IMR-90 (cell line): ENCODE measurements around the gene IGIP. TPM values are rescaled to one million over a fixed set of nuclear protein-coding genes. Genes with fewer than 3 reads are reported as not detected.

Experiments used
- ATAC-seq: fragments of 200-7000 bp; cut with Tn5 transposase; 2 replicates; pipeline ENCODE4 v1.9.1; 2020; ENCODE audit warnings: low read depth, mild to moderate bottlenecking, moderate library complexity
- BruUV-seq: library from RNA; stranded (reverse); fragments of 400-500 nt; replicated peaks from 2 replicates; lab custom pipeline; 2021; lab: Mats Ljungman, UMichigan
- CTCF ChIA-PET: fragments of 300-600 bp; formaldehyde crosslinking; extraction: SDS; loops from one replicate; lab custom pipeline; 2021; ENCODE audit warnings: antibody characterized with exemption; lab: Yijun Ruan, JAX
- POLR2A ChIA-PET: fragments of 300-600 bp; sonication (Branson Sonifier 250); formaldehyde crosslinking; loops from one replicate; lab custom pipeline; 2022; ENCODE audit warnings: antibody characterized with exemption; ENCODE audit not compliant: unreplicated experiment; lab: Charles Lee
- DNase-seq: peaks from one replicate; pipeline ENCODE4 v3.0.0; 2013
- H2AFZ ChIP-seq: replicated peaks from 2 replicates; pipeline ENCODE3; 2013; ENCODE audit warnings: low read length, mild to moderate bottlenecking; ENCODE audit not compliant: poor library complexity
- H2AK5ac ChIP-seq: 2 replicates; pipeline ENCODE4 v1.6.1; 2013; ENCODE audit warnings: low read depth, low read length, inconsistent platforms
- H2AK9ac ChIP-seq: replicated peaks from 2 replicates; pipeline ENCODE3; 2013; ENCODE audit warnings: mild to moderate bottlenecking, low read depth, low read length, moderate library complexity; ENCODE audit not compliant: poor library complexity
- H2BK120ac ChIP-seq: 2 replicates; pipeline ENCODE4 v1.6.1; 2013; ENCODE audit warnings: low read depth, low read length, inconsistent platforms
- H2BK15ac ChIP-seq: 3 replicates; pipeline ENCODE4 v1.6.1; 2013; ENCODE audit warnings: low read depth, low read length, inconsistent platforms
- H2BK20ac ChIP-seq: 2 replicates; pipeline ENCODE4 v1.6.1; 2013; ENCODE audit warnings: low read depth, mild to moderate bottlenecking, inconsistent platforms, low read length, moderate library complexity
- H2BK5ac ChIP-seq: 2 replicates; pipeline ENCODE4 v1.6.1; 2013; ENCODE audit warnings: mild to moderate bottlenecking, low read depth, low read length, inconsistent platforms; ENCODE audit not compliant: poor library complexity, severe bottlenecking
- H3K14ac ChIP-seq: replicated peaks from 2 replicates; pipeline ENCODE4 v1.6.1; 2013; ENCODE audit warnings: low read depth, low read length, inconsistent platforms
- H3K18ac ChIP-seq: 2 replicates; pipeline ENCODE4 v1.6.1; 2013; ENCODE audit warnings: low read depth, low read length, control low read depth
- H3K23ac ChIP-seq: 2 replicates; pipeline ENCODE4 v1.6.1; 2013; ENCODE audit warnings: low read depth, low read length, inconsistent platforms
- H3K27ac ChIP-seq: 2 replicates; pipeline ENCODE4 v1.5.1; 2013; ENCODE audit warnings: mild to moderate bottlenecking, control low read depth, low read length; ENCODE audit not compliant: insufficient read depth
- H3K27me3 ChIP-seq: 2 replicates; pipeline ENCODE4 v1.6.1; 2013; ENCODE audit warnings: low read length; ENCODE audit not compliant: control insufficient read depth, insufficient read depth
- H3K36me3 ChIP-seq: 2 replicates; pipeline ENCODE4 v1.6.1; 2013; ENCODE audit warnings: low read length, mixed read lengths; ENCODE audit not compliant: control insufficient read depth, insufficient read depth
- H3K4ac ChIP-seq: 2 replicates; pipeline ENCODE4 v1.6.1; 2013; ENCODE audit warnings: low read depth, low read length, inconsistent platforms
- H3K4me1 ChIP-seq: 2 replicates; pipeline ENCODE4 v1.6.1; 2013; ENCODE audit warnings: low read length, mixed read lengths; ENCODE audit not compliant: control insufficient read depth, insufficient read depth
- H3K4me2 ChIP-seq: 2 replicates; pipeline ENCODE4 v1.6.1; 2013; ENCODE audit warnings: low read depth, mild to moderate bottlenecking, control low read depth, low read length, moderate library complexity
- H3K4me3 ChIP-seq: 2 replicates; pipeline ENCODE4 v1.5.1; 2013; ENCODE audit warnings: low read depth, mild to moderate bottlenecking, control low read depth, low read length, moderate library complexity; ENCODE audit not compliant: insufficient read depth
- H3K56ac ChIP-seq: 2 replicates; pipeline ENCODE4 v1.6.1; 2013; ENCODE audit warnings: low read length, inconsistent platforms; ENCODE audit not compliant: insufficient read depth; ENCODE audit errors: extremely low read depth
- H3K79me1 ChIP-seq, 2 experiments: 2 replicates each; pipeline ENCODE4 v1.6.1; 2013; ENCODE audit warnings: low read length in 2 of 2, inconsistent platforms in 1 of 2, low read depth in 1 of 2
- H3K9ac ChIP-seq: 2 replicates; pipeline ENCODE4 v1.6.1; 2013; ENCODE audit warnings: low read depth, low read length, control low read depth
- H3K9me1 ChIP-seq: 2 replicates; pipeline ENCODE4 v1.6.1; 2013; ENCODE audit warnings: low read length, inconsistent platforms; ENCODE audit not compliant: insufficient read depth
- H3K9me3 ChIP-seq: 2 replicates; pipeline ENCODE4 v1.6.1; 2013; ENCODE audit warnings: low read length; ENCODE audit not compliant: control insufficient read depth, insufficient read depth
- H4K20me1 ChIP-seq: 2 replicates; pipeline ENCODE4 v1.6.1; 2013; ENCODE audit warnings: low read length, inconsistent platforms; ENCODE audit not compliant: insufficient read depth
- H4K5ac ChIP-seq: 2 replicates; pipeline ENCODE4 v1.6.1; 2013; ENCODE audit warnings: mild to moderate bottlenecking, low read depth, low read length, control low read depth
- H4K8ac ChIP-seq, 2 experiments: 2 replicates each; pipeline ENCODE4 v1.6.1; 2013; ENCODE audit warnings: low read depth in 2 of 2, low read length in 2 of 2, control low read depth in 1 of 2, inconsistent platforms in 1 of 2
- H4K91ac ChIP-seq: 2 replicates; pipeline ENCODE4 v1.6.1; 2013; ENCODE audit warnings: low read depth, low read length, inconsistent platforms; ENCODE audit not compliant: insufficient read depth
- CEBPB ChIP-seq: IDR thresholded peaks from 2 replicates; pipeline ENCODE4 v1.6.1; 2012; ENCODE audit warnings: low read depth, low read length, improper control_type of control experiment
- FOS ChIP-seq: fragments of 150-350 bp; IDR thresholded peaks from 2 replicates; pipeline ENCODE4 v1.6.1; 2016; ENCODE audit warnings: low read depth, low read length
- MAFK ChIP-seq: IDR thresholded peaks from 2 replicates; pipeline ENCODE4 v1.6.1; 2012; ENCODE audit warnings: low read depth, low read length, improper control_type of control experiment
- MAZ ChIP-seq: IDR thresholded peaks from 2 replicates; pipeline ENCODE4 v1.6.1; 2012; ENCODE audit warnings: low read depth, mild to moderate bottlenecking, low read length, improper control_type of control experiment, moderate library complexity, borderline replicate concordance
- MXI1 ChIP-seq: IDR thresholded peaks from 2 replicates; pipeline ENCODE4 v1.6.1; 2012; ENCODE audit warnings: low read depth, mild to moderate bottlenecking, low read length, moderate library complexity, borderline replicate concordance
- NFE2L2 ChIP-seq: fragments of 150-350 bp; IDR thresholded peaks from 2 replicates; pipeline ENCODE4 v1.6.1; 2016; ENCODE audit warnings: low read depth, mild to moderate bottlenecking, low read length
- POLR2A ChIP-seq: IDR thresholded peaks from 2 replicates; pipeline ENCODE4 v1.6.1; 2012; ENCODE audit warnings: mild to moderate bottlenecking, low read depth, low read length
- RAD21 ChIP-seq: IDR thresholded peaks from 2 replicates; pipeline ENCODE4 v1.6.1; 2012; ENCODE audit warnings: low read length, improper control_type of control experiment
- SMC3 ChIP-seq: fragments of 150-350 bp; IDR thresholded peaks from 2 replicates; pipeline ENCODE4 v1.6.1; 2016; ENCODE audit warnings: low read depth, mild to moderate bottlenecking, antibody characterized with exemption, low read length, moderate library complexity
- WGBS, 2 experiments: methylation state at CpG; one replicate each; pipeline versions ENCODE4 v1.1.5 to v1.1.7; 2013; ENCODE audit warnings: missing lambda C conversion rate in 2 of 2; ENCODE audit not compliant: insufficient read length in 1 of 2; ENCODE audit errors: extremely low coverage in 2 of 2; 5-methylcytosine and 5-hydroxymethylcytosine counted together
- dilution Hi-C: fragments of 300-500 bp; cut with HindIII; formaldehyde crosslinking; loops from one replicate; pipeline ENCODE4 v1.14.3; 2018; ENCODE audit warnings: low sequenced_read_pairs; ENCODE audit not compliant: unreplicated experiment
- in situ Hi-C: fragments of 300-500 bp; cut with MboI; formaldehyde crosslinking; loops from 3 replicates; pipeline ENCODE4 v1.14.3; 2019; ENCODE audit warnings: low sequenced_read_pairs, inconsistent platforms, mixed read lengths
- intact Hi-C: fragments of 100-400 bp; cut with micrococcal nuclease; formaldehyde crosslinking; loops from 2 replicates; pipeline ENCODE4 v1.10.0; 2022
- polyA plus RNA-seq, 3 experiments: library from polyadenylated mRNA; depleted of rRNA; stranded (reverse); fragments of >200 nt; gene quantifications; 2 replicates each; pipeline ENCODE4 v1.2.3, GENCODE V29; 2012; ENCODE audit warnings: low replicate concordance in 1 of 3
- total RNA-seq: library from RNA; depleted of rRNA; stranded (reverse); fragments of >200 nt; gene quantifications from 2 replicates; pipeline ENCODE4 v1.2.3, GENCODE V29; 2012
- TF ChIP-seq, protein P1 (sequence below): fragments of 150-350 bp; IDR thresholded peaks from 2 replicates; pipeline ENCODE4 v1.6.1; 2016; ENCODE audit warnings: low read depth, mild to moderate bottlenecking, low read length, moderate library complexity, borderline replicate concordance
- TF ChIP-seq, protein P2 (sequence below): fragments of 150-350 bp; IDR thresholded peaks from 2 replicates; pipeline ENCODE4 v1.6.1; 2017; ENCODE audit warnings: mild to moderate bottlenecking, antibody characterized with exemption, low read length, low read depth

Gene IGIP
- total and polyA plus RNA-seq, 2 of the 4 experiments (the other 2 are of a cell fraction), result 1.2 to 5.0 TPM

DNA sequence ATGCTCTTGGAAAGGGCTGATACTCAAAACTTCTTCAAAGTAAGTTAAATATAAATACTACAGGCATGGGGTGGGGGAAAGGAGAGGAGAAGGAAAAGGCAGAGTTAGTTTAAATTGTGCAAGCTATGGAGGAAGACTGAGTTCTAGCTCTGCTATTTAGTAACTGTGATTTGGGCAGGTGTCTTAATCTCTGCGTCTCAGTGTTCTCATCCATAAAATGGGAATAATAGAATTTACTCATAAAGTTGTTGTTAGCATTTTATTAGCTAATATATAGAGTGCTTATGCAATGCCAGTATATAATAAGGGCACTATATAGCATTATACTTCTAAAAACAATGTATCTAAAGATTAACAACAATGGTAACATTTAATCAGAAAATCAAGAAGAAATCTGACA lies 24.6 kb upstream of the IGIP start:
- no peak overlapping the region for H2AFZ ChIP-seq
- H3K18ac ChIP-seq, result no peak overlapping the region
- H3K4ac ChIP-seq, result no peak overlapping the region
- H2BK15ac ChIP-seq, result no peak overlapping the region
- no peak overlapping the region for H3K4me3 ChIP-seq
- no peak overlapping the region for H2AK5ac ChIP-seq
- no peak overlapping the region for H3K23ac ChIP-seq
- no peak overlapping the region for H3K9ac ChIP-seq
- ChIA-PET CTCF (no interaction called here), POLR2A (no interaction called here)
- dilution Hi-C loops, result no loop called here
- no peak overlapping the region for H3K14ac ChIP-seq
- no peaks in the 10 kb centered on the region for H3K4me1 ChIP-seq
- no peak overlapping the region for H4K91ac ChIP-seq
- no peak for DNase-seq
- H4K20me1 ChIP-seq, result no peaks in the 10 kb centered on the region
- no peak overlapping the region for H2AK9ac ChIP-seq
- WGBS, 2 experiments, result no CpG with 5 or more reads among the region's 1 CpG
- in situ Hi-C loops, result loop anchor here (25.0 kb wide), 1 partner anchor 464 kb away; the partner anchor contains the start of gene CXXC5
- H4K5ac ChIP-seq, result no peak overlapping the region
- no peak overlapping the region for H4K8ac ChIP-seq
- ATAC-seq, result no peak
- no peak overlapping the region for H2BK20ac ChIP-seq
- no peaks in the 10 kb centered on the region for H3K36me3 ChIP-seq
- no peaks in the 10 kb centered on the region for H3K79me1 ChIP-seq
- no peak overlapping the region for H2BK5ac ChIP-seq
- H3K9me1 ChIP-seq, result no peaks in the 10 kb centered on the region
- no peak overlapping the region for H3K56ac ChIP-seq
- no peak overlapping the region for H3K27ac ChIP-seq
- H3K9me3 ChIP-seq, result no peaks in the 10 kb centered on the region
- TF ChIP-seq, protein P1, sequence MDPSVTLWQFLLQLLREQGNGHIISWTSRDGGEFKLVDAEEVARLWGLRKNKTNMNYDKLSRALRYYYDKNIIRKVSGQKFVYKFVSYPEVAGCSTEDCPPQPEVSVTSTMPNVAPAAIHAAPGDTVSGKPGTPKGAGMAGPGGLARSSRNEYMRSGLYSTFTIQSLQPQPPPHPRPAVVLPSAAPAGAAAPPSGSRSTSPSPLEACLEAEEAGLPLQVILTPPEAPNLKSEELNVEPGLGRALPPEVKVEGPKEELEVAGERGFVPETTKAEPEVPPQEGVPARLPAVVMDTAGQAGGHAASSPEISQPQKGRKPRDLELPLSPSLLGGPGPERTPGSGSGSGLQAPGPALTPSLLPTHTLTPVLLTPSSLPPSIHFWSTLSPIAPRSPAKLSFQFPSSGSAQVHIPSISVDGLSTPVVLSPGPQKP, result no peak
- TF ChIP-seq NFE2L2 (no peak), SMC3 (no peak), POLR2A (no peak), MXI1 (no peak), MAZ (no peak), FOS (no peak), MAFK (no peak), CEBPB (no peak), RAD21 (no peak)
- TF ChIP-seq, protein P2, sequence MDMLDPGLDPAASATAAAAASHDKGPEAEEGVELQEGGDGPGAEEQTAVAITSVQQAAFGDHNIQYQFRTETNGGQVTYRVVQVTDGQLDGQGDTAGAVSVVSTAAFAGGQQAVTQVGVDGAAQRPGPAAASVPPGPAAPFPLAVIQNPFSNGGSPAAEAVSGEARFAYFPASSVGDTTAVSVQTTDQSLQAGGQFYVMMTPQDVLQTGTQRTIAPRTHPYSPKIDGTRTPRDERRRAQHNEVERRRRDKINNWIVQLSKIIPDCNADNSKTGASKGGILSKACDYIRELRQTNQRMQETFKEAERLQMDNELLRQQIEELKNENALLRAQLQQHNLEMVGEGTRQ, result no peak
- BruUV-seq, result no TSS peak
- H2BK120ac ChIP-seq, result no peak overlapping the region
- H3K4me2 ChIP-seq, result no peak overlapping the region
- peaks cover 11% of the 10 kb centered on the region for H3K27me3 ChIP-seq
- intact Hi-C loops, result no loop called here
